HG02938 (cell line): ENCODE data around the gene RFPL3.
"Not testable (repeated sequence)": the region's sequence is repeated elsewhere in the genome, so short reads cannot be mapped to it uniquely, and the experiment has no call there.

Experiments used
- ATAC-seq: cut with Tn5 transposase; IDR thresholded peaks from one replicate; pipeline ENCODE4 v1.9.1; 2021; ENCODE audit warnings: mild to moderate bottlenecking, moderate library complexity; ENCODE audit not compliant: unreplicated experiment

RFPL3 gene

DNA sequence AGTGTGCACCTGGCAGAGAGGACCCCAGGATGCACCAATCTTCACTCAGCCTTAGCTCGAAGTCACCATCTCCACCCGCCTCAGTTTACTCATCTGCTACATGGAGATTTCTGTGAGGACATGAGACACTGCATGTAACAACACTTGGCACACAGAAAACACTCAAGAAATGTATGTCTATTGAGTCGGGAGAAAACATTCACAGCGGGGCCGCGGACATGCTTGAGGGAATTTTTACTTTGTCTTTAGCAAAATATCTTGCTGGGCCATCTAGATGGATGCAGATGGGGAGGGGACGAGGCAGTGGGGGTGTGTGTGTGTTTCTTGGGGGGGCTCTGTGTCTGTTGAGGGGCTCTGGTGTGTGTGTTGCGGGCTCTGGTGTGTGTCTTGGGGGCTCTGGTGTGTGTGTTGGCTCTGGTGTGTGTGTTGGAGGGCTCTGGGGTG, 28.4 kb upstream of the RFPL3 start:
- ATAC-seq: no peak

DNA sequence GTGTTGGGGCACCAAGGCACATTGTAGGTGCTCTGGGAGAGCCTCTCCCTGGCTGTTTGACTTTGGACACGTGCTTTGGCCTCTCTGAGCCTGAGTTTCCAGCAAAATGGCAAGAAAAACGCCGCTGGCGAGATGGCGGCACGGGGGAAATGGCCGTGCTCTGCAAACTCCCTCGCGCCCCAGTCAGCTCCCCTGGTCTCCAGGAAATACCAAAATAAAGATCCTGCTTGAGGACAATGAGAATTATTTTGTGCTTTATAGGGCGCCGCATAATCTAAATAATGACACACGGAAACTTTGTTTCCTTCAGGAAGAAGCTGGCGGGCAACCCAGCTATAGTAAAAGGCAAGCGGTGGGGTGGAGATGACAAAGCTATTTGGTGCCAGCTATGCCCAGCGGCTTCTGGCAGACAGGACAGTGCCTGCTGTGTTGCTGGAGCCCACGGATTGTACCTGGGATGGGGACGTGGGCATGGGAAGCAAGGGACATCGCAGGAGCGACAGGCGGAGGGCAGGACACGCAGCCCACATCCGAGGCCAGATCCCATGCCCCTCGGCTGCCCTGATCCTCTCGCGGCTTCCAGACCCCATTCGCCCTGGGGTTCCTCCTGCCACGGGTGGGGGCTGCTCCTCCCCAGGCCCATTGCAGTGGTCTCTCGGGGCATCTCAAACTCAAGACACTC, 26.3 kb upstream of the RFPL3 start:
- ATAC-seq: no peak

DNA sequence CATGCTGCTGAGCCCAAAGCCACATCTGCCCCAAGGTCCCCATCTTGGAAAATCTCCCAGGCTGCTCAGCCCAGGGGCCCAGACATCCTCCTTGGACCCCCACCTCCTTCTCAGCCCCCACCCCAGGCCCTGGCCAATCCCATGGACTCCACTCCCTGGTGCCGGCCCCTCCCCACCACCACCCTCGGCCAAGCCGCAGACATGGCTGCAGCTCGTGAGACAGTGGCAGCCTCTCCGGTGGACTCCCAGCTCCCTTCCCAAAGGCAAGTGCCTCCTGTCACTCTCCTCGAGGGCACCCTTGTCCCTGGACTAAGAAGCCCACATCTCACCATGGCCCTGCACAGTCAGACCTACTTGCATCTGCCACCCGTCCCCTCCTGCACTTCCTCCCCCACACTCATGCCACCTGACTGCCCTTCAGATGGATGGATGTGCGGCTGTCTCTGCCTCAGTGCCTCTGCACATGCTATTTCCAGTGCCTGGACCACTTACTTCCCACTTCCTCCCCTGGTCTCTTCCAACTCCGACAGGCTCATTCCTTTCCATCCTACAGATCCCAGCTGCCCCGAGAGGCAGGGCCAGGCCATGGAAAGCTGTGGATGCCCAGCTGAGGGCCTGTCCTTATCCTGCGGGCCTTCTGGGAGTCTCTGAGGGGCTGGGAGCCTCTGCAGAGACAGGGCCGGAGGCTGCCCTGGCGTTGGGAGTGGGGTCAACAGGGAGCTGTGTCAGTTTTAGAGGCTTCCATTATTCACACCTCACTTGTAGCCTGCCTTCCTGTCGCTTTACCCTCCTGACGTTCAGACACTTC, 25.5 kb upstream of the RFPL3 start:
- no peak for ATAC-seq

DNA sequence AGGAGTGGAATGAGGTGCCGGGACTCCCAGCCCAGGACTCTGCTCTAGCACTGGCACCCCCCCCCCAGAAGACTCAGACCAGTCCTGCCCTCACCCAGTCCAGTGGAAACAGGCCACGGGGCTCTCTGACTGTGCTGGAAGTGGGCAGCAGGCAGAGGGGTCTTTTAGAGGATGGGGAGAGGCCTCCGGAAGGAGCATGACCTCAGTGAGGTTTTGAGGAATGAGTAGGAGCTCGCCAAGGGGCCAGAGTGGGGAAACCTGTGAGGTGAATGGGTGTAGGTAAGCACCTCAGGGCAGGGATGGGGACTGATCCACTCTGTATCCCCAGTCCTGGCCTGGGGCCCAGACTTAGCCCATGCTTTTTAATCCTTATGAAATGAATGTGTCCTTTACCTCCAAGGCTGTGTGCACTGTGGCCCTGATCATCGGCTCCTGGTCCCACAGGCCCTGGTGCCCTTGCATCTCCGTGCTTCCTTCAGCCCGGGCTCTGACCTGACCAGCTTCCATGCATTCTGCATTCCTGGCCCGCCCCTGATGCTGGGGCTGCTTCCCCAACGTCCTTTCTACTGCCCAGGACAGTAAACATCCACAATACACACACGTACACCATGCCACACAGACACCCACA, 24.4 kb upstream of the RFPL3 start:
- ATAC-seq: no peak

DNA sequence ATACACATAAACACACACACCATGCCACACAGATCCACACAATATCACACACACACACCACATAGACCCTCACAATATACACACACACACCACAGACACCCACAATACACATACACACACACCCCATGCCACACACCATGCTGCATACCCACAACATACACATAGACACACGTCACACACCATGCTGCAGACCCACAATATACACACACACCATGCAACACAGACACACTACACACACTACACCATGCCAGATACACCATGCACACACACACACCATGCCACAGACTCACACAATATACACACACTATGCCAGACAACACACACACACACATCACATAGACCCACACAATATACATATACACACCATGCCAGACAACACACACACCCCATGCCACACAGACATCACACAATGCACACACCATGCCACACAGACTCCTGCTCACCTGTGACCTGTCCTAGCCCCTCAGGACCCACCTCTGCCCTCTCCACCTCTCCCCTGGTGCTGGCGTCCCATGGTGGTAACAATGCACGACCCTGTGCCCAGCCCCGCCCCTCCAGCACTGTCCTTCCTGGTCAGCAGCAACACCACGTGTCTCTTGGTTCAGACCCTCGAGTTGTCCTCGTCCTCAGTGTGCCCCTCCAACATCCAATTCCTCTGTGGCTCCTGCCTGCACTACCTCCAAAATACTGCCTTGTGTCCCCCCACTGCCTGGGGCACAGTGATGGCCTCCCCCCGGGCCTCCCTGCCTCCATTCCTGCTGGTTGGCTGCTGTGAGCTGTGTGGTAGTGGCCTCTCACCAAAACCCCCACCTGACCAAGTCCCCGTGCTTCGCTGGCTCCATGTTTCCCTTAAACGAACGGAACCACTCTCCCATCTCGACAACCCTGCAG, 23.7 kb upstream of the RFPL3 start:
- no peak for ATAC-seq

DNA sequence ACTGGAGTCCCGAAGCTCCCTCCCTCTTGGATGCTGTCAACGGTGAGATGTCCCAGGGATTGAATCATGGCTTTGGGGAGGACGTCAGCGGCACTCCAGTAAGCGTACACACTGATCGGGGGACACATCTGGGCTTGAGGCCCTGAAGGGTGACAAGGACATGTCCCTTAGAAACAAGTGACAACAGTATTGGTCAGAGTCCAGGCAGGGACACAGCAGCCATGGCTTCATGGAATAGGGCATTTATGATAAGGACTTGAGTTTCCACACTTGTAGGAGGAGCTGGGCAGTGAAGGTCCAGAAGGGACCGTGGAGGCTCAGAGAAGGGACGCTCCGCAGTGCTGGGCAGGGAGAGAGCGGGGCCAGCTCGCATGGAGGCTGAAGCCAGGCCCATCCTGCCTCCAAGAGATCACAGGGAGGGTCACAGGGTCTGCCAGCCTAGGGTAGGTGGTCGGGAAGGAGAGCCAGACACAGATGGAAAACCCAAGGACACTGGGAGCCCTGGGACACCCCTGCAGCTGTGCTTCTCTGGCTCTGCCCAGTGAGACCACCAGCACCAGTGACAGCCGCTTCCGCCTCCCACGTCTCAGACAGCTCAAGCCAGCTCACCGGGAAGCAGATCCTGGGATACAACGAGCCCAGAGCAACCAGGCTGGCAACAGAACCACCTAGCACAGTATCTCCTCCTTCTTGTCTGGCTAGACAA, 22.9 kb upstream of the RFPL3 start:
- ATAC-seq: no peak

DNA sequence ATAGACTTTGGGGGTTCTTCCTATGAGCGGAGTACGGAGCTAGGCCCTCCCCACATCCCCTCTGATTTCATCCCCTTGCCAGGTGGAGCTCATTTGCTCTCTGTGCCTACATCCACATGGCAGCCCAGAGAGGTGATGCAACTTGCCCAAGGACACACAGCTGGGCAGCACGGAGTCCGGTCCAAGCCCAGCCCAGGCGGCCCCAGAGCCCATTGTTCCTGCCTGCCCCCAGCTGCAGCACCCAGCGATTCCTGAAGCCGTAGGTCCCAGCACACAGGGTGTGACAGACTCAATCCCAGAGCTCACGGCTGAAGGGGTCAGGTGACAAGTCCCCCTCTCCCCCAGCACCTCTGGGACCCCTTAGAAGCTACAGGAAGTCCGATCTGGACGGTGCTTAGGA, 22.2 kb upstream of the RFPL3 start:
- no peak for ATAC-seq

DNA sequence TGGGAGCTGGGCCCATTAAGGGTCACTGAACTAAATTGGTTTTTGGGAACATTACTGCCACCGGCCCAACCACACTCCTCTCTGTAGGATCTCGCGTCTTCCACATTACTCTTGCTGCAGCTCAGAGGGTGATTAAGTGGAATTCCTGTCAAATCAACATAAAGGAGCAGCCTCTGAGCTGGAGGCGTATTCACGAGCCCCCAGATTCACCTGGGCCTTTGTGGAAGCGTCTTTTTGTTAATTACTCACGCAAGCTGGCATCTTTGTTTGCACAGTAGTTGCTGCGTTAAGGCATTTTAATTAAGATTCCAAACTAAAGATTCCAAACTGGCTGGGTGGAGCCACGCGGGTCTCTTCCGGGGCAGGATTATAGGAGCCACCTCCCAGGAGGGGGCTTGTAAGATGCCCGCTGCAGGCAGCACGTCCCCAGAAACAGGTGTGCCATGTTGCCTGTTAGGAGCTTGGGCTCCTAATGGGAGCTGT, 21.5 kb upstream of the RFPL3 start:
- no peak for ATAC-seq

DNA sequence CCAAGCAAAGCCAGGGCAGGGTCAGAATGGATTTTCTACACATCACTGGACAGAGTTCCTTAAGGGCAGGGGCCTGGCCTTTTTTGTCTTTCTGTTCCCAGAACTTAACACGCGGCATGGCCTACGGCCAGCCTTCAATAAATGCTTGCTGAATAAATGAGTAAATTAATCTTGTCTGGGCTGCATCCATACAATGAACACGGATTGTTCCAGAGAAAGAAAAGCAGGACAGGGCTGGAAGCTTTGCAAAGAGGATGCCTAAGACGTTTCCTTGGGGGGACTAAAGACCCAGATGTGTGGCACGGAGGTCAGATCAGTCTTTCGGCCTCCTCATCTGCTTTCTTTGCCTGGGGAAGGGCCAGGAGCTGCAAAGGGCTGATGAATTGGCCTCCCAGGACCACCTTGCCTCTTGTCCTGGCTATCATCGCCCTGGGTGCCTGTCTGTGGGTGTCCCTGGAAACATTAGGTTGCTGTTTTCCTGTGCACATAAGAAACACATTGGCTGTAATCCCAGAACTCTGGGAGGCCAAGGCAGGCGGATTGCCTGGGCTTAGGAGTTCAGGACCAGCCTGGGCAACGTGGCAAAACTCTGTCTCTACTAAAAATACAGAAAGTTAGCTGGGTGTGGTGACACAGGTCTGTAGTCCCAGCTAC, 20.8 kb upstream of the RFPL3 start:
- no peak for ATAC-seq

DNA sequence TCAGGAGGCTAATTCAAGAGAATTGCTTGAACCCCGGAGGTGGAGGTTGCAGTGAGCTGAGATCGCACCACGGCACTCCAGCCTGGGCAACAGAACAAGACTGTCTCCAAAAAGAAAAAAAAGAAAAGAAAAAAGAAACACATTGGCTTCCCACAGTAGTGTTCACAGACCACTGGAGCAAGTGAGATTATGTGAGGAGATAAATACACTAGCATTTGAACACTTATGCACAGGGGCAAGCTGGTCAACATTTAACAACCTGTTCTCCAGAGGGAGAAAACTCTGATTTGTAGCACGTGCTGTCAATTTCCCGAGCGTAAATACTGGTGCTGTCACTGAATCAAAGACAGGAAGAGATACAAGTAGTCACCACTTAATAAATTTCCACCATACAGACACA, 20.2 kb upstream of the RFPL3 start:
- not testable (repeated sequence) for ATAC-seq

DNA sequence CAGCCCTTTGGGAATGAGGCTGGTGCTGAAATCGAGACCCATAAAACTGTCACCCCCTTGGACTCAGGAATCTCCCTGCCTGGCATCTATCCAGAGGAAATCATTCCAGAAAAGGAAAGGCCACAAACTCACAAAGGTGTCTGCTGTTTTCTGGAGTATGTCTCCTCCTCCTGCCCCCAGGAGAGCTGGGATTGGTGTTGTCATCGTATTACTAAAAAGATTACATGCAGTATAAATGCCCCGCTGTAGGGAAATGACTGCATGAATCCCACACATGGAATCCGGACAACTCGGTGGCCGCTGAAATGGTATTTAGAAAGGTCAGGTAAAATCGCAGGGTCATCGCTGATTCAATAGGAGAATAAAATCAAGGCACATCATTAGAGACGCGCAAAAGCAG, 18.9 kb upstream of the RFPL3 start:
- no peak for ATAC-seq

DNA sequence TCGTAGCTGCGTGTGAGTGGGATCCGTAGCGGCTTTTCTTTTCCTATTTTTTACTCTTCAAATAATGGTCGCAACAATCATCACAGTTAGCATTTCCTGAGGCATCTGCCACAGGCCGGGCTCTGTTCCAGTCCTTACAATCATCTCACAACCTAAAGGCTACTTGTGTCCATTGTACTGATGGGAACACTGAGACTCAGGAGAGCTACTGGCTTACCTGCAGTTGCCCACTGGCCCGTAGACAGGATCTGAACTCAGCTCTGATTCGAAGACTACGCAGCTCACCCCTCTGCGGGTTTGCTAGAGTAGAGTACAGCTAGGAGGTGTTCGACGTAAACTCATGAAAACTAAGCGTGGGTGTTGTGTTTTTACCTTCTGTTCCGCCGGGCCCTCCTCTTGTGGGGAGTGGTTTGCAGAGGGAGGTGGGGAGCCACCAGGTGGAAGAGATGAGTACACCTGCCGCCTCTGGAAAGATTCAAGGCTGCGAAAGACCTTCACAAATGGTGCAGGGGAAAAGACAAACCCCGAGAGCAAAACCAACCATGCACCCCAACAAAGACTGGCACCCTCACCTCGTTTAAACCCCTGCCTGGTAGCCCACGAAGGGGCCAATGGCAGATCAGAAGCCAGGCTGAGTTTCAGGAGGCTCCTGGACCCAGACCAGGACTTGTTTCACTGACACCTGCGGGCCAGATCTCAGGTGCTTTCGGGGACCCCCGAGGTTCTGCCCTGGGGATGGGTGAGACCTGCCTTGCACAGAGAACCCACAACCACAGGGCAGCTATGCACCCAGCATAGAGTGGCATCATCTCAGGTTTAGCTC, 18.3 kb upstream of the RFPL3 start:
- no peak for ATAC-seq

DNA sequence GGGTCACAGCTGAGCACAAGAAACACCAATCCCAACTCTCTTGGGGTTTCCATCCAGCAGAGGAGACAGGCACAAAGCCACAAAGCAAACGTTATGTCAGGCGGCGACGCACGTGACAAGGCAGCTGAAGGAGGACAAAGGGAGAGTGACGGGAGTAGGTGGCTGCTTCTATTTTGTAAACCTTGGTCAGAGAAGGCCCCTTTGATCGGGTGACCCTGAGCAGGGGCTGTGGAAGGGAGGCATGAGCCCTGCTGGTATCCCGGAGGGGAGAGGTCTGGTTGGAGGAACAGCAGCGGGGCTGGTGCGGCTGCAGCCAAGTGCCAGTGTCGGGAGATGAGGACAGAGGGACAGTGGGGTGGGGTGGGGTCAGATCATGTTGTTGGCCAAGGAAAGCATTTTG, 17.3 kb upstream of the RFPL3 start:
- ATAC-seq: no peak

DNA sequence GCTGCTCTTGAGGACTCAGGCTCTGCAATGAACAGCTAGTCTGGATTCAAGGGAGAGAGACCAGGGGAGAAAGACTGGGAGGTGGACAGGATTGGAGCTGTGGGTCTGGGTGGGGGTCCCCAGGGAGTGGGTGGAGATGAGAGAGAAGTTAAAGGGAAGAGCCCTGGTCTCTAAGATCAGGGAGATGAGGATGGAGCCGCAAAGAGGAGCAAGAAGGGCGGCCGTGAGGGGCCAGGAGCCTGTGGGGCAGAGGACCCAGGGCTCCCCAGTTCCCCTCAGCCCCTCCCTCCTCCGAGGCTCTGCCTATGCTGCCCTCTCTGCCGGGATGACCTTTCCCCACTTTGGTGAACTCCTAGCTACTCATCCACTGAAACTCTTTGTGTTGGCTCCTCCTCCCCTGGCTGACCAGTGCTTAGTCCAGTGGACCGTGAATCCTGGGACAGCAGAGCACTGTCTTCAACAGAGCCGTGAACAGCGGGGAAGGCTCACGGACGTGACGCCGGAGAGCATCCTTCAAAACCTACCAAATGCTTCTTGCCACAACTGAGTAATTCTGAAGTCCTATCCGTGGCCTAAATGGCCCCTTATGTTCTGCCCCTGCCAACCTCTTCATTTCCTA, 16.4 kb upstream of the RFPL3 start:
- no peak for ATAC-seq

DNA sequence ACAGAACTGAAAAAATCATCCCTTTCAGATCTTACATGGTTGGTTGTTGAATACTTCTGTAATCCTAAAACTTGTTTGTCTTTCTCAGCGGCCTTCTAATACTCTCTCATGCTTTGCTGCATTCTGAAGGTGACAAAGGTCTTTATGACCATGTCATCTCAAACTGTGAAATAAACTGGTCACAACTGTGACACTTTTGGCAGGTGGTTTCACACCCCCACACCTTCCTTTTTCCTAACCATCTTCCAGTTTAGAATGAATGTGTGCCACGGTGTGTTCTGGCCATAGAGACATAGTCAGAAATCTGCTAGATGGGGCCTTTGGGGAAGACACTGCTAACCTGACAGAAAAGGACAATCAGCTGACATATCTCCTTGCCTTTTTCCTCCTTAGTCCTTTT, 14.7 kb upstream of the RFPL3 start:
- ATAC-seq: no peak

DNA sequence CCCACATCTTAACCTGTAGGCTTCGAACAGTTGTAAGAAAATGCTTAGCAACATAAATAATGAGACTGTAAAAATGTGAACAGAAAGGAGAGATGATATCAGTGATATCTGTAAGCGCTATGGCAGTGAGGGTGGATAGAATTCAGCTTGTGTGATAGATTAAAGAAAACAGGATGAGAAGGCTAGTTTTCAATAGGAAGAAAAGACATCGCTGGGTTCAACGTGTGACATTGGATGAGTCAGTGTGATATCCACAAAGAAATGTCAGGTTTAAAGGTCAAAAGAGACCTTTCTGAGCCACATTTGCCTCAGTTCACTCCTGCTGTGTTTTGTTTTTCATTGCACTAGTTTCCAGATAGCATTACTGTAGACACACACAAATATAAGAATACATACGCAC, 13.7 kb upstream of the RFPL3 start:
- no peak for ATAC-seq

DNA sequence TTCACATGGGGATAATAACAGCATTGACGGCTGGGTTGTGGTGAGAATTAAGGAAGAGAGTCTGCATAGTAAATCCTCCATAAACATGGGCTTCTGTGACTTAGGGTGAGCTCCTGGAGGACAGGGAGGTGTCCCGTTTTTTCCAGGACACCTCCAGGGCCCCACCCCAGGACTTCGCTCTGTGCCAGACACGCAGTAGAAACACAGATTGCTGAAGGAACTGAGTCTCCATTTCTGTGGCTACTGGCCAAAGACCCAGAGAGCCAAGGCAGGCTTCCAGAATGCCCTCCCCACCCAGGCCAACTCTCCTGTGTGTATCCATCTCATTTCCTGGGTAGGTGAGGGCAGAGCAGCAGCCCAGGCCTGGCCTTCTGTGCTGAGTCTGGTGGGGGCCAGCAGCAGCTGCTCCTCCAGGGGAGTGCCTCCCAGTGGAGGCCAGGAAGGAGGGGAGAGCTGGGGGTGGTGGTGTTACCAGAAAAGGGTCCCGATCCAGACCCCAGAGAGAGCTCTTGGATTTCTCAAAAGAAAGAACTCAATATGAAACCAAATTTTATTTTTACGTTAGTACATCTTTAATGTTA, 9.5 kb upstream of the RFPL3 start:
- ATAC-seq: no peak

DNA sequence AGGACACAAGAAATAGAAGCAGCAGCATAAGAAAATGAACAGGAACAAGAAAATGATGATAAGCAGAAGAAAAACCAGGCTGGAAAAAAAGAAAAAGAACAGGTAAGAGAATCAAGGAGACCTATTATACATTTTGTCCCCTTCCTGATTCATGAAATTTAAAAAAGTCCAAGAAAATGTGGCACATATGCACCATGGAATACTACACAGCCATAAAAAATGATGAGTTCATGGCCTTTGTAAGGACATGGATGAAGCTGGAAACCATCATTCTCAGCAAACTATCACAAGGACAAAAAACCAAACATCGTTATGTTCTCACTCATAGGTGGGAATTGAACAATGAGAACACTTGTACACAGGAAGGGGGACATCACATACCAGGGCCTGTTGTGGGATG, 5.8 kb upstream of the RFPL3 start:
- ATAC-seq: not testable (repeated sequence)
